Thoracic aorta (tissue), 2 donors: ENCODE measurements around the gene KNDC1. TPM values are rescaled to one million over a fixed set of nuclear protein-coding genes. Genes with fewer than 3 reads are reported as not detected.

Experiments
- ATAC-seq: fragments of 150-250 bp; one replicate; pipeline ENCODE4 v1.8.0; 2017; ENCODE audit warnings: low read depth; ENCODE audit not compliant: insufficient number of reproducible peaks, low FRiP score
- DNase-seq: peaks from one replicate; pipeline ENCODE4 v3.0.0-alpha.2; 2020; ENCODE audit warnings: low spot score
- H3K27ac ChIP-seq, 2 donors: fragments of 200-600 bp; sonication (generic); 1 replicate in 1 of 2; 2 replicates in 1 of 2; pipeline ENCODE4 v1.5.1; 2016; ENCODE audit warnings: mild to moderate bottlenecking in 2 of 2, moderate library complexity in 2 of 2
- H3K27me3 ChIP-seq: fragments of 200-600 bp; sonication (generic); replicated peaks from 2 replicates; pipeline ENCODE4 v1.6.0; 2016; ENCODE audit warnings: mild to moderate bottlenecking; ENCODE audit not compliant: insufficient read depth
- H3K36me3 ChIP-seq: fragments of 200-600 bp; sonication (generic); one replicate; pipeline ENCODE4 v1.5.1; 2016
- H3K4me1 ChIP-seq, 2 donors: fragments of 200-600 bp; sonication (generic); 1 replicate in 1 of 2; 2 replicates in 1 of 2; pipeline versions ENCODE4 v1.5.1 to v1.6.0; 2016; ENCODE audit warnings: low read depth in 2 of 2, mild to moderate bottlenecking in 1 of 2; ENCODE audit not compliant: control insufficient read depth in 1 of 2
- H3K4me3 ChIP-seq: fragments of 200-600 bp; sonication (generic); 2 replicates; pipeline ENCODE4 v1.5.1; 2016; ENCODE audit warnings: mild to moderate bottlenecking
- H3K9me3 ChIP-seq: fragments of 200-600 bp; sonication (generic); 2 replicates; pipeline ENCODE4 v1.5.1; 2016
- total RNA-seq, 2 donors: library from RNA; depleted of rRNA; stranded (reverse); fragments of >200 nt; gene quantifications; one replicate each; pipeline versions ENCODE4 v1.1.0 to v1.2.3, GENCODE V29; 2016
- TF ChIP-seq, protein P1 (sequence below): fragments of 200-600 bp; sonication (generic); IDR thresholded peaks from one replicate; pipeline ENCODE4 v1.5.1; 2019; ENCODE audit warnings: antibody characterized with exemption

Gene KNDC1
- total RNA-seq, 2 donors from 2014 or later, result 0.14 to 0.95 TPM

- ATAC-seq (no peak), DNase-seq (no peak)
- no peaks in the 10 kb centered on the region for H3K9me3 ChIP-seq
- no peak overlapping the region for H3K27ac ChIP-seq
- no peaks in the 10 kb centered on the region for H3K36me3 ChIP-seq
- peaks cover 5% of the 10 kb centered on the region for H3K27me3 ChIP-seq
- no peak overlapping the region for H3K4me3 ChIP-seq
- peaks cover 10 to 12% of the 10 kb centered on the region in 2 donors for H3K4me1 ChIP-seq
- TF ChIP-seq, protein P1, sequence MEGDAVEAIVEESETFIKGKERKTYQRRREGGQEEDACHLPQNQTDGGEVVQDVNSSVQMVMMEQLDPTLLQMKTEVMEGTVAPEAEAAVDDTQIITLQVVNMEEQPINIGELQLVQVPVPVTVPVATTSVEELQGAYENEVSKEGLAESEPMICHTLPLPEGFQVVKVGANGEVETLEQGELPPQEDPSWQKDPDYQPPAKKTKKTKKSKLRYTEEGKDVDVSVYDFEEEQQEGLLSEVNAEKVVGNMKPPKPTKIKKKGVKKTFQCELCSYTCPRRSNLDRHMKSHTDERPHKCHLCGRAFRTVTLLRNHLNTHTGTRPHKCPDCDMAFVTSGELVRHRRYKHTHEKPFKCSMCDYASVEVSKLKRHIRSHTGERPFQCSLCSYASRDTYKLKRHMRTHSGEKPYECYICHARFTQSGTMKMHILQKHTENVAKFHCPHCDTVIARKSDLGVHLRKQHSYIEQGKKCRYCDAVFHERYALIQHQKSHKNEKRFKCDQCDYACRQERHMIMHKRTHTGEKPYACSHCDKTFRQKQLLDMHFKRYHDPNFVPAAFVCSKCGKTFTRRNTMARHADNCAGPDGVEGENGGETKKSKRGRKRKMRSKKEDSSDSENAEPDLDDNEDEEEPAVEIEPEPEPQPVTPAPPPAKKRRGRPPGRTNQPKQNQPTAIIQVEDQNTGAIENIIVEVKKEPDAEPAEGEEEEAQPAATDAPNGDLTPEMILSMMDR, result no peak
These were observed 1.0 kb upstream of the KNDC1 start for GRCh38 chr10:133158756-133159610.

DNA sequence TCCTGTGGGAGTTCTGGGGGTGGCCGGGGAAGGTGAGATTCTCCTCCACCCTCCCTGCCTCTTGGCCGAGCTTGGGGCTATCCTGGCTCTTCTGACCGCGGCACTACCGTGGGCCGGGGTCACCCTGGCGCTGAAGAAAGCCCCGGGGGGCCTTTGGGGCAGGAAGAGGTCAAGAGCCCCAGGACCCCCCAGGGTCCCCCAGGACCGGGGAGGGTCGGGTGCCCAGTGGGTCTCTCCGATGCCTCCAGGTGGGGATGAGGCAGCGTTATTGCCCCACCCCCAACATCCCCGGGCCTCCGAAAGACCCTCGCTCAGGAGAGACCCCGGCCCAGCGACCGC is 439 bp upstream of the KNDC1 start:
- no peaks in the 10 kb centered on the region for H3K9me3 ChIP-seq
- H3K4me3 ChIP-seq, result no peak overlapping the region
- H3K27me3 ChIP-seq, result peaks cover 5% of the 10 kb centered on the region
- H3K36me3 ChIP-seq, result no peaks in the 10 kb centered on the region
- H3K27ac ChIP-seq, result no peak overlapping the region
- DNase-seq, result no peak
- ATAC-seq, result no peak
- TF ChIP-seq, protein P1, result no peak
- peaks cover 10 to 12% of the 10 kb centered on the region in 2 donors for H3K4me1 ChIP-seq

- Histone ChIP-seq H3K4me3 (peak overlapping the region; percentile 69), H3K4me1 (peaks cover 10 to 12% of the 10 kb centered on the region in 2 donors), H3K27ac (no peak overlapping the region), H3K27me3 (peaks cover 5% of the 10 kb centered on the region), H3K36me3 (no peaks in the 10 kb centered on the region), H3K9me3 (no peaks in the 10 kb centered on the region)
- TF ChIP-seq, protein P1, result no peak
- ATAC-seq, result no peak
- DNase-seq, result no peak
These were observed 930 bp downstream of the KNDC1 start for GRCh38 chr10:133160826-133161471.

DNA sequence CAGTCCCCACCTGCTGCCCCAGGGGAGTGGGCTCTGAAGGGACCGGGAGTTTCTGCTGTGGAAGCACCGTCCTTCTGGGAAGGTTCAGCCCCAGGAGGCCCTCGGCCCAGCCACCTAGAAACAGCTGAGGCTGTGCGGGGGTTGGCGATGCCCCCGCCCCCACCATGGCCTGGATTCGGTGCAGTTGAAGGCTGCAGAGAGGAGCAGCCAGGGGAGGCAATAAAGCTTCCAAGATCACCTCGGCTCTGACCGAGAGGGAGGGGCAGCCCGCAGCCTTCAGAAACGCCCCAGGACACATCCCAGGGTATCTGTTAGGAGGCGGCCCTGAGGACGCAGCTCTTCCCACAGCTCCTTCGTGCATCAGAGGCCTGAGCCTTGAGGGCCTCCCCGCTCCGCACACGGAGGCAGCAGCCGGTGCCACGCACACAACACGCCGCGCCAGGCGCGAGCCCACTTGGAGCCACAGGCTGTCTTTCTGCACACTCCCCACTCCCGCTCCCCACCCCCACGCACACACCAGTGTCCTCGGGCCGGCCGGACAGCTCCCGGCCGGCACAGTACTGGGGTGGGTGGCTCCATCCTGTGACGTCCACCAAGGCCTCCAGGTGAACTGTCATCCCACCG is 1.6 kb downstream of the KNDC1 start:
- Histone ChIP-seq H3K4me1 (peaks cover 10 to 12% of the 10 kb centered on the region in 2 donors), H3K4me3 (peak overlapping the region; percentile 69), H3K27ac (no peak overlapping the region), H3K36me3 (no peaks in the 10 kb centered on the region), H3K9me3 (no peaks in the 10 kb centered on the region), H3K27me3 (peaks cover 5% of the 10 kb centered on the region)
- ATAC-seq (no peak), DNase-seq (no peak)
- TF ChIP-seq, protein P1, result no peak
